HEK293T (cell line): Measurements from ENCODE around the gene PRKG1.
"Not testable (repeated sequence)": the region's sequence is repeated elsewhere in the genome, so short reads cannot be mapped to it uniquely, and the experiment has no call there.

Experiments used
- CTCF ChIA-PET: fragments of 350-600 bp; formaldehyde crosslinking; extraction: SDS; loops from one replicate; lab custom pipeline; 2021; ENCODE audit warnings: antibody characterized with exemption, inconsistent platforms; lab: Yijun Ruan, JAX
- POLR2A ChIA-PET: fragments of 350-600 bp; formaldehyde crosslinking; extraction: SDS; loops from one replicate; lab custom pipeline; 2020; ENCODE audit warnings: antibody characterized with exemption, inconsistent platforms; lab: Yijun Ruan, JAX
- DNase-seq: peaks from one replicate; pipeline ENCODE4 v3.0.0; 2012; ENCODE audit warnings: mixed read lengths; ENCODE audit errors: extremely low spot score
- ARNT ChIP-seq: fragments of 450-650 bp; IDR thresholded peaks from 2 replicates; pipeline ENCODE4 v1.6.1; 2017; ENCODE audit warnings: mild to moderate bottlenecking
- BHLHE40 ChIP-seq: fragments of 450-650 bp; IDR thresholded peaks from 2 replicates; pipeline ENCODE4 v1.6.1; 2016; ENCODE audit warnings: mild to moderate bottlenecking, moderate library complexity, borderline replicate concordance
- CTBP1 ChIP-seq: fragments of 450-650 bp; IDR thresholded peaks from 2 replicates; pipeline ENCODE4 v1.6.1; 2016; ENCODE audit warnings: borderline replicate concordance
- ELF4 ChIP-seq: fragments of 450-650 bp; IDR thresholded peaks from 2 replicates; pipeline ENCODE4 v1.6.1; 2017; ENCODE audit warnings: antibody characterized with exemption
- FOXA1 ChIP-seq: fragments of 450-650 bp; IDR thresholded peaks from 2 replicates; pipeline ENCODE4 v1.6.1; 2016; ENCODE audit warnings: mild to moderate bottlenecking
- FOXK2 ChIP-seq: fragments of 450-650 bp; IDR thresholded peaks from 2 replicates; pipeline ENCODE4 v1.6.1; 2016; ENCODE audit warnings: mild to moderate bottlenecking
- FOXM1 ChIP-seq: fragments of 450-650 bp; IDR thresholded peaks from 2 replicates; pipeline ENCODE4 v1.6.1; 2017; ENCODE audit warnings: mild to moderate bottlenecking, borderline replicate concordance
- HDGF ChIP-seq: fragments of 450-650 bp; IDR thresholded peaks from 2 replicates; pipeline ENCODE4 v1.6.1; 2017; ENCODE audit warnings: antibody characterized with exemption, borderline replicate concordance
- L3MBTL2 ChIP-seq: fragments of 450-650 bp; conservative IDR thresholded peaks from 2 replicates; pipeline ENCODE4 v1.6.1; 2016; ENCODE audit warnings: mild to moderate bottlenecking
- LEF1 ChIP-seq: fragments of 450-650 bp; IDR thresholded peaks from 2 replicates; pipeline ENCODE4 v1.6.1; 2017; ENCODE audit warnings: mild to moderate bottlenecking, borderline replicate concordance
- NFRKB ChIP-seq: fragments of 450-650 bp; IDR thresholded peaks from 2 replicates; pipeline ENCODE4 v1.6.1; 2016; ENCODE audit warnings: mild to moderate bottlenecking, moderate library complexity
- SP1 ChIP-seq: fragments of 450-650 bp; IDR thresholded peaks from 2 replicates; pipeline ENCODE4 v1.6.1; 2017
- SUZ12 ChIP-seq: fragments of 450-650 bp; IDR thresholded peaks from 2 replicates; pipeline ENCODE4 v1.6.1; 2016; ENCODE audit warnings: mild to moderate bottlenecking
- TARDBP ChIP-seq: fragments of 450-650 bp; IDR thresholded peaks from 2 replicates; pipeline ENCODE4 v1.6.1; 2016
- ZNF384 ChIP-seq: fragments of 450-650 bp; IDR thresholded peaks from 2 replicates; pipeline ENCODE4 v1.6.1; 2016
- TF ChIP-seq, protein P1 (sequence below): fragments of 450-650 bp; IDR thresholded peaks from 2 replicates; pipeline ENCODE4 v1.6.1; 2016

The PRKG1 gene

DNA sequence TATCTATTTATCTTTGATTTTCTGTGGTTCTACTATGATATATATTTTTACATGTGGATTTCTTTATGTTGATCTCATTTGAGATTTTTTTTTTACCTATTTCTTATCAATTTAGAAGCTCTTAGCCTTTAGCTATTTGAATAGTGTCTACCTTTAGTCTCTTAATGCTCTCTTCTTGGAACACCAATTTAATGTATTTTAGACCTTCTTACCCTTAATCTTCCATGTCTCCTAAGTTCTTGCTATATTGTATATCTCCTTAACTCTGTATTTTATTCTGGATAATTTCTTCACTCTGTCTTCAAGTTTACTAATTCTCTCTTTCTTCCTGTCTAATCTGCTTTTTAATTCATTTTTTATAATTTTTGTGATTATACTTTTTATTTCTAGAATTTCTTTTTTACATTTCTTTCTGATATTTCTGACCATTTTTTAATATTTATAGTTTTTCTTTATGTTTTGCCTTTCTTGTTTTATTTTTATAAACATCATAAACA lies 597.8 kb downstream of the PRKG1 start:
- ChIA-PET POLR2A (no interaction called here), CTCF (no interaction called here)
- TF ChIP-seq FOXK2 = no peak
- TF ChIP-seq TARDBP = no peak
- TF ChIP-seq L3MBTL2 = no peak
- no peak for TF ChIP-seq LEF1
- no peak for TF ChIP-seq BHLHE40
- no peak for TF ChIP-seq NFRKB
- no peak for DNase-seq

DNA sequence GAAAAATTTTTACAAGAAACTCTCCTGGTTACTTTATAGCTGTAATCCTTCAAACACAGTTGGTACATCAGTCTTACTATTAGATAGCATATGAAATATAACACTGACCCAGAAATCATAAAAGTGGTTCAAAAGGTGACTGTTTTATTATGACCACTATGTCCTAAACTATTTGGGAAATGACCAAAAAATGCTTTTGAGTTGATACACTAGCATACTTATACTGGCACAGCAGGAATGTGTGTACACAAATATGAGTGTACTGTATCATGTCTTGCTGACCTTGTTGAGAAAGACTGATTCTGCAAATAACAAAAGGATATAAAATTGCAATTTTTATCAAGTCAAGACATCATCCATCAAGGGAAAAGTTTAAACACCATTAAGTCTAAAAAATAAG lies 600.8 kb downstream of the PRKG1 start:
- POLR2A ChIA-PET = no interaction called here
- CTCF ChIA-PET = no interaction called here
- DNase-seq = no peak
- TF ChIP-seq ZNF384 (no peak), TARDBP (no peak), FOXA1 (no peak), SUZ12 (no peak), ARNT (no peak), HDGF (no peak), NFRKB (no peak), CTBP1 (no peak), LEF1 (no peak), L3MBTL2 (no peak), ELF4 (no peak), FOXK2 (no peak), FOXM1 (no peak), BHLHE40 (no peak)

DNA sequence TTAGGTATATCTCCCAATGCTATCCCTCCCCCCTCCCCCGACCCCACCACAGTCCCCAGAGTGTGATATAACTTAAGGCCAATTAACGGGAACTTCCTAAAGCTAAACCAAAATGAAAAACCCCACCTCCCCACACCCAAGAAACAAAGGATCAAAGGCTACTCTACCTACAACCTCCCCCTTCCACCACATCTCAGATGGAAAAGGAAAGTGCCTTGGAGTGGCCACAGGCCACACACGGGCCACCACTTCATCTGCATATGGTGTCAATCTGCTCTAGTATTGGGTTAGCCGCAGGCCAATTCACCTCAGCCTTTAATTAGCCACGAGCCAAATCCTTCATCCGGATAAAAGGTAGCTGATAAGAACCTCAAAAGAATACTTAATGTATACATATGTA lies 605.6 kb downstream of the PRKG1 start:
- TF ChIP-seq FOXA1 = no peak
- TF ChIP-seq FOXM1 = no peak
- TF ChIP-seq HDGF = no peak
- TF ChIP-seq L3MBTL2 = no peak
- TF ChIP-seq SP1 = no peak
- no peak for TF ChIP-seq ARNT
- no peak for TF ChIP-seq CTBP1
- TF ChIP-seq ELF4 = no peak
- TF ChIP-seq, protein P1, sequence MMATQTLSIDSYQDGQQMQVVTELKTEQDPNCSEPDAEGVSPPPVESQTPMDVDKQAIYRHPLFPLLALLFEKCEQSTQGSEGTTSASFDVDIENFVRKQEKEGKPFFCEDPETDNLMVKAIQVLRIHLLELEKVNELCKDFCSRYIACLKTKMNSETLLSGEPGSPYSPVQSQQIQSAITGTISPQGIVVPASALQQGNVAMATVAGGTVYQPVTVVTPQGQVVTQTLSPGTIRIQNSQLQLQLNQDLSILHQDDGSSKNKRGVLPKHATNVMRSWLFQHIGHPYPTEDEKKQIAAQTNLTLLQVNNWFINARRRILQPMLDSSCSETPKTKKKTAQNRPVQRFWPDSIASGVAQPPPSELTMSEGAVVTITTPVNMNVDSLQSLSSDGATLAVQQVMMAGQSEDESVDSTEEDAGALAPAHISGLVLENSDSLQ = no peak
- no peak for TF ChIP-seq ZNF384
- no peak for DNase-seq
- ChIA-PET CTCF (no interaction called here), POLR2A (no interaction called here)

DNA sequence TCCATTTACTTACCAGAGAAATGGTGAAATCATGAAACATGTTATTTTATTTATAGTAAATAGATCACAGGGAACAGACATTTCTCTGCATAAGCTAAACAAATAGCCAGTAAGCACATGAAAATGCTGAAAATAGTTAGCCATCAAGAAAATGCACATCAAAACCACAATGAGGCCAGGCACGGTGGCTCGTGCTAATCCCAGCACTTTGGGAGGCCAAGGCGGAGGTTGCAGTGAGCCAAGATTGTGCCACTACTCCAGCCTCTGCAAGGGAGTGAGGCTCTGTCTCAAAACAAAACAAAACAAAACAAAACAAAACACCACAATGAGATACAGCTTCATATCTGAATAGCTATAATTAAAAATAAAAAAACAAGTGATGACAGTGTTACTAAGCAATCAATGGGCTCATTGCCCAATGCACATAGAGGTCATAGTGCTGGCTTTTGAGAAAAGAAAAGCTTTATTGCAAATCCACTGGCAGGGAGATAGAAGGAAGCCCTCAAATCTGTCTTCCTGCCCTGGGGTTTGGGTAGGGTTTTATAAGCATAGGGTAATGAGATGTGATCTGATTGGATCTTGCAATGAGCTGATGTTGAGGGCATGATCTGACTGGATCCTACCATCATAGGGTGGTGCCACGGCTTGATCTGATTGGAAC lies 608.9 kb downstream of the PRKG1 start:
- DNase-seq = no peak
- CTCF ChIA-PET = no interaction called here
- TF ChIP-seq SUZ12 (no peak), FOXM1 (no peak), ARNT (no peak), HDGF (no peak), FOXA1 (no peak), TARDBP (no peak), ZNF384 (no peak), LEF1 (no peak), BHLHE40 (no peak), CTBP1 (no peak), SP1 (no peak), L3MBTL2 (no peak)
- TF ChIP-seq, protein P1 = no peak
- POLR2A ChIA-PET = interaction anchor here (1.4 kb wide), 1 partner anchor 17 kb away, joined by 3 read pairs; the partner anchor contains the start of gene CSTF2T

DNA sequence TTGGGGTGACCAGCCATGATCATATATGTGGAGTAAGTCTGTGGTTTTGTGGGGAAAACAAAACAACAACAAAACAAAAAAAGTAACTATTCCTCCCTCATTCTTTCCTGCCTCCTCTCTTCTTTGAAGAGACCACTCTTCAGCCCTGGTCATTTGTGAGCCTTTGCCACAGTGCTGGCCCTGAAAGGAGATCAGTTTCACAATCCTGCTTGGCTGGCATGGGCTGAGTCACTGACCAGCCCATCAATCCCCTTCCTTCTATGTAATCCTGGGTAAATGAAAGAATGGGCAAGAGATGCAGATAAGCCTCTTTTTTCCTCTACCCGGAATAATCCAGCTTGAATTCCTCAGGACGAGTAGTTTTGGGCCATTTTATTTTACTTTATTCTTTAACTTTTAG lies 611.5 kb downstream of the PRKG1 start:
- CTCF ChIA-PET = no interaction called here
- TF ChIP-seq ZNF384 = no peak
- TF ChIP-seq LEF1 = no peak
- TF ChIP-seq, protein P1 = no peak
- no peak for TF ChIP-seq ARNT
- TF ChIP-seq CTBP1 = no peak
- no peak for TF ChIP-seq L3MBTL2
- TF ChIP-seq SUZ12 = no peak
- TF ChIP-seq FOXA1 = no peak
- no peak for TF ChIP-seq FOXK2
- TF ChIP-seq BHLHE40 = no peak
- TF ChIP-seq TARDBP = no peak
- no peak for TF ChIP-seq SP1
- no peak for TF ChIP-seq NFRKB
- TF ChIP-seq ELF4 = no peak
- TF ChIP-seq HDGF = no peak
- TF ChIP-seq FOXM1 = no peak
- no peak for DNase-seq
- POLR2A ChIA-PET = no interaction called here

DNA sequence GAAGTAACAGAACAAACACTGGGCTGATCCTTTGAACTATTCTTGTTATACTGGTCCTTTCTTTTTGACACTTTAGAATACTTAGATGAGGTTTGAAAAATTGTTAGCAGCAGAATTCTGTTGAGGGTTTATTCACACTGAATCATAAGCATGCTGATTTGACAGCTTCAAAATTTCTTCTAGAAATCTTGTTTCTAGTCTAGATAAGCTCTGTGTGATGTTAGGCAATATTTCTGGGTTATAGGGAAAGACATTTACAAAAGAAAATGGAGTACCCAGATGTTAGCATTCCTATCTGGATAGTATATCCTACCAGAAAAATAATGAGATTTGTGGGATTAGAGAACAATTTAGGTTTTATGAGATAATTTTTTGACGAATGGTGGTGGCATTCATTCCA lies 613.0 kb downstream of the PRKG1 start:
- POLR2A ChIA-PET = no interaction called here
- CTCF ChIA-PET = no interaction called here
- TF ChIP-seq LEF1 (no peak), SUZ12 (no peak), ZNF384 (no peak), ARNT (no peak), SP1 (no peak), L3MBTL2 (no peak), CTBP1 (no peak), HDGF (no peak), ELF4 (no peak), TARDBP (no peak), FOXM1 (no peak), FOXK2 (no peak), FOXA1 (no peak), BHLHE40 (no peak), NFRKB (no peak)
- TF ChIP-seq, protein P1 = no peak
- no peak for DNase-seq

DNA sequence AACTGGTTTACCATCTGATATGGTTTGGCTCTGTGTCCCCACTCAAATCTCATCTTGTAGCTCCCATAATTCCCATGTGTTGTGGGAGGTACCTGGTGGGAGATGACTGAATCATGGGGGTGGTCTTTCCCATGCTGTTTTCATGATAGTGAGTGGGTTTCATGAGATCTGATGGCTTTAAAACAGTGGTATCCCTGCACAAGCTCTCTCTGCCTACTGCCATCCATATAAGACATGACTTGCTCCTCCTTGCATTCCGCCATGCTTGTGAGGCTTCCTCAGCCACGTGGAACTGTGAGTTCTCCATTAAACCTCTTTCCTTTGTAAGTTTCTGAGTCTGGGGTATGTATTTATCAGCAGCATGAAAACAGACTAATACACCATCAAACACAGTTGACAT lies 614.5 kb downstream of the PRKG1 start:
- CTCF ChIA-PET, DNase-seq, POLR2A ChIA-PET: not testable (repeated sequence)
